ENCODE results near the gene ANO10. TPM values are rescaled to one million over a fixed set of nuclear protein-coding genes. Genes with fewer than 3 reads are reported as not detected.

The ANO10 gene
- total and polyA plus RNA-seq, 4 donors, result 19.0 to 46.8 (median 32.0) TPM

- no peak overlapping the region for H3K4me3 ChIP-seq (ENCODE audit: low read length in 2 of 2)
- ATAC-seq (ENCODE audit: low FRiP score) (no peak), DNase-seq (no peak)
- peaks cover 0 to 3% of the 10 kb centered on the region in 2 donors for H3K36me3 ChIP-seq (ENCODE audit: control insufficient read depth in 1 of 2, insufficient read depth in 2 of 2, low read length in 1 of 2)
- H3K27ac ChIP-seq (ENCODE audit: low read depth in 1 of 2, low read length in 2 of 2), result no peak overlapping the region
- 88 to 90% methylated on average over 4 of the region's 4 CpGs for WGBS, 2 donors
- H3K27me3 ChIP-seq (ENCODE audit: control insufficient read depth in 1 of 2, insufficient read depth in 2 of 2, low read length in 1 of 2), result no peaks in the 10 kb centered on the region
- no peaks in the 10 kb centered on the region for H3K4me1 ChIP-seq (ENCODE audit: control insufficient read depth in 1 of 2, insufficient read depth in 2 of 2, low read length in 2 of 2)
- peaks cover 8% of the 10 kb centered on the region for H3K9me3 ChIP-seq (ENCODE audit: control insufficient read depth, low read length)
- intact Hi-C loops (cut with DNase I), result no loop called here
Observed at GRCh38 chr3:43353923-43354670, 267.7 kb downstream of the ANO10 start.

GRCh38 chr3:43353393-43353792, 268.4 kb downstream of the ANO10 start:
- Histone ChIP-seq H3K4me1 (ENCODE audit: control insufficient read depth in 1 of 2, insufficient read depth in 2 of 2, low read length in 2 of 2) (no peaks in the 10 kb centered on the region), H3K4me3 (ENCODE audit: low read length in 2 of 2) (no peak overlapping the region), H3K36me3 (ENCODE audit: control insufficient read depth in 1 of 2, insufficient read depth in 2 of 2, low read length in 1 of 2) (peaks cover 0 to 6% of the 10 kb centered on the region in 2 donors), H3K27me3 (ENCODE audit: control insufficient read depth in 1 of 2, insufficient read depth in 2 of 2, low read length in 1 of 2) (no peaks in the 10 kb centered on the region), H3K9me3 (ENCODE audit: control insufficient read depth, low read length) (peaks cover 8% of the 10 kb centered on the region), H3K27ac (ENCODE audit: low read depth in 1 of 2, low read length in 2 of 2) (no peak overlapping the region)
- intact Hi-C loops (cut with DNase I), result no loop called here
- 95 to 98% methylated on average over 1 of the region's 1 CpG for WGBS, 2 donors
- DNase-seq, result no peak
- no peak for ATAC-seq (ENCODE audit: low FRiP score)

- Histone ChIP-seq H3K36me3 (ENCODE audit: control insufficient read depth in 1 of 2, insufficient read depth in 2 of 2, low read length in 1 of 2) (peaks cover 4 to 19% of the 10 kb centered on the region in 2 donors), H3K9me3 (ENCODE audit: control insufficient read depth, low read length) (peaks cover 8% of the 10 kb centered on the region), H3K27ac (ENCODE audit: low read depth in 1 of 2, low read length in 2 of 2) (no peak overlapping the region), H3K4me3 (ENCODE audit: low read length in 2 of 2) (no peak overlapping the region), H3K4me1 (ENCODE audit: control insufficient read depth in 1 of 2, insufficient read depth in 2 of 2, low read length in 2 of 2) (no peaks in the 10 kb centered on the region), H3K27me3 (ENCODE audit: control insufficient read depth in 1 of 2, insufficient read depth in 2 of 2, low read length in 1 of 2) (no peaks in the 10 kb centered on the region)
- ATAC-seq (ENCODE audit: low FRiP score) (no peak), DNase-seq (no peak)
- 91 to 95% methylated on average over 3 of the region's 3 CpGs for WGBS, 2 donors
- intact Hi-C loops (cut with DNase I), result no loop called here
Observed at GRCh38 chr3:43349716-43350115, 272.1 kb downstream of the ANO10 start.

GRCh38 chr3:43348852-43349574, 272.8 kb downstream of the ANO10 start:
- ATAC-seq (ENCODE audit: low FRiP score), result no peak
- intact Hi-C loops (cut with DNase I), result no loop called here
- Histone ChIP-seq H3K36me3 (ENCODE audit: control insufficient read depth in 1 of 2, insufficient read depth in 2 of 2, low read length in 1 of 2) (peaks cover 4 to 17% of the 10 kb centered on the region in 2 donors), H3K9me3 (ENCODE audit: control insufficient read depth, low read length) (peaks cover 6% of the 10 kb centered on the region), H3K27ac (ENCODE audit: low read depth in 1 of 2, low read length in 2 of 2) (no peak overlapping the region), H3K4me3 (ENCODE audit: low read length in 2 of 2) (no peak overlapping the region), H3K4me1 (ENCODE audit: control insufficient read depth in 1 of 2, insufficient read depth in 2 of 2, low read length in 2 of 2) (no peaks in the 10 kb centered on the region), H3K27me3 (ENCODE audit: control insufficient read depth in 1 of 2, insufficient read depth in 2 of 2, low read length in 1 of 2) (no peaks in the 10 kb centered on the region)
- 81 to 86% methylated on average over 4 of the region's 4 CpGs for WGBS, 2 donors
- no peak for DNase-seq

- no peak overlapping the region for H3K4me3 ChIP-seq (ENCODE audit: low read length in 2 of 2)
- H3K9me3 ChIP-seq (ENCODE audit: control insufficient read depth, low read length), result peaks cover 1% of the 10 kb centered on the region
- ATAC-seq (ENCODE audit: low FRiP score) (no peak), DNase-seq (no peak)
- H3K27me3 ChIP-seq (ENCODE audit: control insufficient read depth in 1 of 2, insufficient read depth in 2 of 2, low read length in 1 of 2), result no peaks in the 10 kb centered on the region
- no peaks in the 10 kb centered on the region for H3K4me1 ChIP-seq (ENCODE audit: control insufficient read depth in 1 of 2, insufficient read depth in 2 of 2, low read length in 2 of 2)
- peaks cover 4 to 19% of the 10 kb centered on the region in 2 donors for H3K36me3 ChIP-seq (ENCODE audit: control insufficient read depth in 1 of 2, insufficient read depth in 2 of 2, low read length in 1 of 2)
- intact Hi-C loops (cut with DNase I), result no loop called here
- 87 to 91% methylated on average over 11 of the region's 11 CpGs for WGBS, 2 donors
- H3K27ac ChIP-seq (ENCODE audit: low read depth in 1 of 2, low read length in 2 of 2), result no peak overlapping the region
Observed at GRCh38 chr3:43348350-43348749, 273.5 kb downstream of the ANO10 start.

- DNase-seq (no peak), ATAC-seq (ENCODE audit: low FRiP score) (peak; percentile 15)
- WGBS, 2 donors, result 97% methylated on average over 20 of the region's 20 CpGs
- Histone ChIP-seq H3K9me3 (ENCODE audit: control insufficient read depth, low read length) (peaks cover 1% of the 10 kb centered on the region), H3K4me3 (ENCODE audit: low read length in 2 of 2) (no peak overlapping the region), H3K4me1 (ENCODE audit: control insufficient read depth in 1 of 2, insufficient read depth in 2 of 2, low read length in 2 of 2) (no peaks in the 10 kb centered on the region), H3K27ac (ENCODE audit: low read depth in 1 of 2, low read length in 2 of 2) (no peak overlapping the region), H3K36me3 (ENCODE audit: control insufficient read depth in 1 of 2, insufficient read depth in 2 of 2, low read length in 1 of 2) (peaks cover 4 to 19% of the 10 kb centered on the region in 2 donors), H3K27me3 (ENCODE audit: control insufficient read depth in 1 of 2, insufficient read depth in 2 of 2, low read length in 1 of 2) (no peaks in the 10 kb centered on the region)
- intact Hi-C loops (cut with DNase I), result no loop called here
Observed at GRCh38 chr3:43347774-43348173, 274.0 kb downstream of the ANO10 start.

- ATAC-seq (ENCODE audit: low FRiP score), result no peak
- intact Hi-C loops (cut with DNase I), result no loop called here
- 95 to 96% methylated on average over 14 of the region's 14 CpGs for WGBS, 2 donors
- H3K27me3 ChIP-seq (ENCODE audit: control insufficient read depth in 1 of 2, insufficient read depth in 2 of 2, low read length in 1 of 2), result no peaks in the 10 kb centered on the region
- H3K4me3 ChIP-seq (ENCODE audit: low read length in 2 of 2), result no peak overlapping the region
- no peaks in the 10 kb centered on the region for H3K4me1 ChIP-seq (ENCODE audit: control insufficient read depth in 1 of 2, insufficient read depth in 2 of 2, low read length in 2 of 2)
- H3K36me3 ChIP-seq (ENCODE audit: control insufficient read depth in 1 of 2, insufficient read depth in 2 of 2, low read length in 1 of 2), result peaks cover 7 to 19% of the 10 kb centered on the region in 2 donors
- no peak for DNase-seq
- H3K27ac ChIP-seq (ENCODE audit: low read depth in 1 of 2, low read length in 2 of 2), result no peak overlapping the region
- H3K9me3 ChIP-seq (ENCODE audit: control insufficient read depth, low read length), result peaks cover 1% of the 10 kb centered on the region
Observed at GRCh38 chr3:43346978-43347749, 274.6 kb downstream of the ANO10 start.

- Histone ChIP-seq H3K27ac (ENCODE audit: low read depth in 1 of 2, low read length in 2 of 2) (no peak overlapping the region), H3K36me3 (ENCODE audit: control insufficient read depth in 1 of 2, insufficient read depth in 2 of 2, low read length in 1 of 2) (peaks cover 9 to 21% of the 10 kb centered on the region in 2 donors), H3K4me3 (ENCODE audit: low read length in 2 of 2) (no peak overlapping the region), H3K4me1 (ENCODE audit: control insufficient read depth in 1 of 2, insufficient read depth in 2 of 2, low read length in 2 of 2) (no peaks in the 10 kb centered on the region), H3K27me3 (ENCODE audit: control insufficient read depth in 1 of 2, insufficient read depth in 2 of 2, low read length in 1 of 2) (no peaks in the 10 kb centered on the region), H3K9me3 (ENCODE audit: control insufficient read depth, low read length) (peaks cover 1% of the 10 kb centered on the region)
- DNase-seq (no peak), ATAC-seq (ENCODE audit: low FRiP score) (no peak)
- intact Hi-C loops (cut with DNase I), result no loop called here
- WGBS, 2 donors, result 89 to 90% methylated on average over 6 of the region's 6 CpGs
Observed at GRCh38 chr3:43345877-43346276, 275.9 kb downstream of the ANO10 start.

Measured in aorta (tissue), 5 donors.